Activated CD4-positive, alpha-beta T cell treated with anti-CD3 and anti-CD28 coated beads, Interleukin-10, Interleukin-2, amounts not matched to agents 100 ng/mL and 50 ng/mL, durations not matched to agents 16 hours and 8 hours (primary cell): ENCODE measurements around the gene GRB7.

ENCODE experiments used
- DNase-seq: peaks from one replicate; pipeline ENCODE4 v3.0.0-alpha.2; 2020

Gene GRB7

GRCh38 chr17:39775031-39775430, 37.3 kb downstream of the GRB7 start:
- DNase-seq, result peak; percentile 79

DNA sequence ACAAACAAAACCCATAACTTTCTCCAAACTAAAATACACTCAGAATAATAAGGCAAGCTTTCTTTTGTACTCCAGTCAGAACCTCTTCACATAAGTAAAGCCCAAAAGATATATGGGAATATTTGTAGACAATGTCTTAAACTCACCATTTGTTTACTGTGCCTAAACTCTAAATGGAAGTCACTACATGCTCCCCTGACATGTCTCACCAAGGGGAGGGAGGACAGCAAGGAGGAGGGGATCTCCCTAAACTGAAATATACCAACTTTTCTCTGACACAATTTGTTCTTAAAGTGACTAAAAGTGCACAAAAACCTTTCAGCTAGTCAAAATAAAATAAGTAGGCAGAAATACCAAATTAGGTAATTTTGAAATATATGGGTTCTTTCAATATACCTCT, 38.5 kb downstream of the GRB7 start:
- DNase-seq, result peak; percentile 61

- peak; percentile 81 for DNase-seq
These were observed 40.0 kb downstream of the GRB7 start for GRCh38 chr17:39777534-39778365.

GRCh38 chr17:39781031-39781860, 43.5 kb downstream of the GRB7 start:
- no peak for DNase-seq

GRCh38 chr17:39781861-39782213, 44.1 kb downstream of the GRB7 start:
- no peak for DNase-seq

DNA sequence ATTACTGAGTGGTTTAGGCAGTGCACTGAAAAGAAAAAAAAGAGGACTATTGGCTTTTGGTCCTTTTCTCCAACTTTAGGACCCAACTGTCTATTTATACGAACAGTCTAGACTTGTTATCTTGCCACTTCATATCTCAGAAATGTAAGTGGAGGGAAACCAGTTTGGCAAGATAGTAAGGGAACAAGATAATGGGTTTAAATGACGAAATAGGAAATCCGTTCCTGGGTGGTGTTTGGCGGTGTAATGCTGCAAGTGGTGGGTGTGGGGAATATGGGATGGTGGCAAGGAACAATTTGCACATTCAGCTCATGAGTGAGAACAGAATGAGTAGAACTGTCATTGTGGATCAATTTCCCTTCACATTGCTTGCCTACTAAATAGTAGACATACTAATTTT, 44.7 kb downstream of the GRB7 start:
- no peak for DNase-seq

DNA sequence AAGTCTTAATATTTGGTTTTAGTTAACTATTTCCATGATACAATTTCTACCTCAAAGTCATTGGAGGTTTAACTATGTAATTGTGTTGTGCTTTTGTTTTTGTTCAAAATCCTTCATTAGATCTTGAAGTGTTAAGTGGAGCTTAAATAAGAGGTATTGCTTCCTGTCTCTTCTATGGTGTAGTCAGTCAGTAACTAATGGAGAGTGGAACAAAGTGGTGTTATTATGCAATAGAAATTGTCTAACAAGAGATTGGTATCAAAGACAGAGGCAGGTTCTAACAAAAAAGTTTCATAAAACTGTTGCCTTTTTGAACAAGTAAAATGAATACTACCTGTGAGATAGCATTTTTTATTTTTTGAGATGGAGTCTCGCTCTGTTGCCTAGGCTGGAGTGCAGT, 45.2 kb downstream of the GRB7 start:
- no peak for DNase-seq

- no peak for DNase-seq
These were observed 49.3 kb downstream of the GRB7 start for GRCh38 chr17:39787041-39787440.

DNA sequence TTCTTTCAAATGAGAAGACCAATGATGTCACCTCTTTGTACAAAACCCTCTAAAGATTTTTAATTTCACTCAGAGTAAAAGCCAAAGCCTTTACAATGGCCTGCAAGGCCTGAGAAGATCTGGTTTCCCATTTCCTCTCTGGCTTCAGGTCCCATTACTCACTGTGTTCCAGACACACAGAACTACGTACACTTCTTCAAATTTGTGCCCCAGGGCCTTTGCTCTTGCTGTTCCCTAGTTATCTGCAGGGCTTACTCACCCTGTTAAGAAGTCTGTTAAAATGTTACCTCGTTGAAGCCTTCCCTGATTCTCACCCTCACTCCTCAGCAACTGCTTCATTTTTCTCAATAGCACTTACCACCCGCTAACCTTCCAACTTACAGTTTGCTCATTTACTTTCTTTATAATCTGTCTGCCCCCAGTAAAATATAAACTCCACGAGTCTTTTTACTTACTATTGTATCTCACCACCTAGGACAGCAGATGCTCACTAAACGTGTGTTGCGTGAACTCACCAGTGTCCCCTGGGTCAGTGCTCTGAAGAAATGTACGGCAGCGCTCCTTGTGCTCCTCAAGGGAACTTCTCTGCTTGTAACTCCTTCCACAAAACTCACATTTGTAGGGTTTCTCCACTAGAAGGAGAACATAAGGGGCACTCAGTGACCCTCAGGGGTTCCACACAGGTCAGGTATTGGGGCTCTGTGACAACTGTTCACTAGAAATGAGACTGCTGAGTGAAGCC, 50.2 kb downstream of the GRB7 start:
- DNase-seq, result no peak

DNA sequence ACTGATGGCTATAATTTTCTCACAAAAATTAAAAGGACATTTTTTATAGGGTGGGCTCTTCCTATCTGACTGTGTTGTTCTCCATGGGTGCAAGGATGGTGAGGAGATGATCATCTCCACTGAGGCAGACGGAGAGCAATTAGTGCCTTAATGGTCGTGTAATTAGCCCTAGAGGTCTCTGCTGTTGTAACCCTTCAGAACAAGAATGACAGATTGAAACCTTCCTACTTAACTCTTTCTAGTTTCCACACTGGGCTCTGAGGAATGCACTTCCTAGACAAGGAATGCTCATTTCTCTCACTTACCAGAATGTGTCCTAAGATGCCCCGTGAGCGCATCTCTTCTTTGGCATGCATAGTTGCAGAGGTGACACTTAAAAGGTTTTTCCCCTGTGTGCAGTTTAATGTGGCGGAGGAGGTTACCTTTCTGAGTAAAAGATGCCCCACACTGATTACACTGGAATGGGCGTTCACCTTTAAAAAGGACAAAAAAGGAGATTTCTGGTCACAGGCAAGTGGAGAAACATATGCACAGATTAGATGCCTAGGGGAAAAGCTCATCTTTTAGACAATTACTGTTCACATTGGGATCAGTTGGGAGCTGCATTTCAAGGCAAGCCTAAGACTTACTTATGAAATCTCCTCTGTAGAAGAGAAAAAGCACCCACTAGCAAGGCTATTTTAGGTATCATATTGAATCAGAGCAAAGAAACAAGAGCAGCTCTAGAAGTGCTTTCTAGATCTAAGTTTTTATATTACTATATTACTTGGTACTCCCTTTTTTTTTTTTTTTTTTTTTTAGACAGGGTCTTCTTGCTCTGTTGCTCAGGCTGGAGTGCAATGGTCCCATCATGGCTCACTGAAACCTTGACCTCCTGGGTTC, 53.6 kb downstream of the GRB7 start:
- peak; percentile 83 for DNase-seq

DNA sequence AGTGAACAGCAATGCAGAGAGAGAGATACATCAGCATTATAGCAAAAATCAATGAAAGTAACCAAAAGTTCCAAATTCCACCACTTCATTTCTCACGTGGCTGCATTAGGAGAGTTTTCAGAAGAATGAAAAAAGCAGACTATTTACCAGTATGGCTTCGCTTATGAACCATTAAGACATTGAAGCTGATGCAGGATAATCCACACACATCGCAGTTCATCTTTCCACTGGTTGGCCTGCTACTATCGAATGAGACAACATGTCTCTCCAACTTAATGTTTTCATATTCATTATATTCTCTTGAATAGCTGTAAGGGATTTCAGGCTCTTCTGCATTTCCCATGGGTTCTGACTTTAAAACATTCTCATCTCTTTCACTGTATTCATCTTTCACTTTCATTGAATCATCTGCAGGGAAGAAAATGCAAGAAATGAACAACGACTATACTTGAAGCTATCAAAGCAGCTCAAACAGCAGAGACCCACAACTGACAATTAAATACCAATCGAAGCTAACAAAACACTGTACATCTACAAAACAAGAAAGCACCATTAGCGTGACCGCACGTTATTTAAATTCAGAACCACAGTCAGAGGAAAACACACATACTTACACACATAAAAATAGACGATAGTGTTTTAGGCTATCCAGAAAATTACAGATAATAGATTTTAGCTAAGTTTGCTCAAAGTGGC, 54.9 kb downstream of the GRB7 start:
- peak; percentile 61 for DNase-seq

DNA sequence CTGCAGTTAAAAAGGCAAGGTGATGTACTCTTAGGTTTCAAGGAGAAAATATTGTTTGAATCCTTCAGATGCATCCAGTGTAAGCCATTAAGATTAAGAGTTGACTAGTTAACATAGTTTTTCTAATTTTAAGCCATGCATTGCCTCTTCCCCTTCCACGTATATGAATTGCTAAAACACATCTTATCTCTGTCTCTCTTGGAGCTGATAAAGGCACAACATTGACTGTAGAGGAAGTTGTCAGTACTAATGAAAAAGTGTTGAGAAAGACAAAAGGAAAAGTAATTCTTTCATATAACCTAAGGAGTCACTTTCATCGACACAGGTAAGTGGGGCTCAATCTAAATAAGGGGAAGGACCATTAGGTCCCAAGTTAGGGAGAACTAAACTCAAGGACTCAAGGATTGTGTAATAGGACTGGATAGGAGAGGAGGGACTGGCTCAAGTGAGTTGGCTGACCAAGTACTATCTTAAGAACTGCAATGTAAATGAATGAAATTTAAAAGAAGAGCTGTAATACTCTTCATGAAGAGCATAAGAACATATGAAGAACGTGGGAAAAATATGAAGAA, 55.6 kb downstream of the GRB7 start:
- DNase-seq, result no peak

DNA sequence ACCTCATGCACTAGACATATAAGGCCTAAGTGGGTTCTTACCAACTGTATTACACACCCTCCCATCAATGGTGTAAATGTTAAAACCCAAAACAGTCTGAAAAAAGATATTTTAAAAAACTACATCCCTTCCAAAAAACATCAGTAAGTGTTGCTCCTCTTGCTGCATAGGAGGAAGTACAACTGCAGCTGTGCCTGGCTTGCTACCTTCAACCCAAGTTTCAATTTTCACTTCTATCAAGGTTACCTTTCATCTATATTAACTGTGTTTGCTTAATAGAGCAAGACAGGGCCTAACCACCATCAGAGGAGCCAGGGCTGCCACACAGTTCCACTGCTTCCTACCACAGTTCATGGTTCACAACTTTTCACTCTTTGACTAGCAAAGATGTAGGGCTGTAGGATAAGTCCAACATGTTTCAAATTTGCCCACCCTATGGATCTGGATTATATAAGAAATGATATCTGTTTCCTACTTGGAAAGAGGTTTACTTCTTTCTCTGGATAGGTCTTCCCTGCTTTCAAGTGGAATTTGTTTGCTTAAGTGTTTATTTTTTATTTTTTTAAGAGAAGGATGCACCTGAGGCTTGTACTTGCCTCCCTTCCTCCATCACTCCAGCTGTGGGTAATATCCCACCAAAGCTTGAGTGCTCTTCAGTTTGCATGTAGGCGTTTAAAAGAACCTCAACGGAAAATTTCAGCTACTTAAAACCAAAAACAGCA, 56.7 kb downstream of the GRB7 start:
- peak; percentile 58 for DNase-seq
